22Rv1 (cell line): Measurements from ENCODE around the gene FAM89A.
"Not testable (repeated sequence)": the region's sequence is repeated elsewhere in the genome, so short reads cannot be mapped to it uniquely, and the experiment has no call there.

Experiments
- H3K27ac ChIP-seq: fragments of 450-650 bp; 2 replicates; pipeline ENCODE4 v1.5.1; 2017
- ZFX ChIP-seq: fragments of 450-650 bp; IDR thresholded peaks from 2 replicates; pipeline ENCODE4 v1.6.1; 2017; ENCODE audit warnings: antibody characterized with exemption, borderline replicate concordance
- TF ChIP-seq, protein P1 (sequence below): fragments of 450-650 bp; IDR thresholded peaks from 2 replicates; pipeline ENCODE4 v1.5.1; 2017; ENCODE audit warnings: mild to moderate bottlenecking

The FAM89A gene

DNA sequence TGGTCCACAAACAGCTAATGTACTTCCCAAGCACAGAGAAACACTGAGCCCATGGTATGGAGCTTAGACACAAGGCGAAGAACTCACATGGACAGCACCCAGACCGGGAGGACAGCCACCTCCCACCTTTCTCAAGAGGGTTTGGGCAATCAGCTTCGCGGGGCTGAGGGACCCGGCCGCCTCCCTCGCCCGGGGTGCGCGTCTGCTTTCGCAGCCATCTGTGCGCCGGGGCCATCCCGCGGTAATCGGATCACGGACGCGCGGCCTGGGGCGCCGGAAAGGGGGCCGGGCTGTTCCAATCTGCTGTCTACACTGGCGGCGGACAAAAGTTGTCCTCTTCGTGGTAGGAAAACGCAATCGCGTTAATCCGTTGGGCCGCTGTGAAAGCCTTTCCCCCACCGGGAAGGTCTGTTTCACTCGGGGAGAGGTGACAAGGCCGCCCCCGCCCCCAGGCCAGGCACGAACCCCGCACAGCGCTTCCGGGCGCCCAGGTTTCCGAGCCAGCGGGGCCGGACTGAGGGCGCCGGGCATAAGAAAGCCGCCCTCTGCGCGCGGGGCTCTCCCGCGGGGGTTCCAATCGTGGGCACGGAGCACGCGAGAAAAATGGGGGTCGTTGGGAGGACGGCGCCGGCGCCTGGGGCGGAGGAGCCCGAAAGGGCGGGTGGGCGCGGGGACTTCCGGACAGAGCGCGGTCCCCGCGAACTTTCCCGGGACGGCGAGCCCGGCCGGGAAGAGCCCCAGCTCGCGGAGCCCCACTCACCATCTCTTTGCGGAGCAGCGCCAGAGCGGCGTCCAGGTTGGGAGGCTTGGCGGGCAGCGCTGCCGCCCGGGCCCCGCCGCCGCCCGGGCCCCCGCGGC, 664 bp downstream of the FAM89A start:
- no peak overlapping the region for H3K27ac ChIP-seq
- TF ChIP-seq ZFX, result no peak
- TF ChIP-seq, protein P1, sequence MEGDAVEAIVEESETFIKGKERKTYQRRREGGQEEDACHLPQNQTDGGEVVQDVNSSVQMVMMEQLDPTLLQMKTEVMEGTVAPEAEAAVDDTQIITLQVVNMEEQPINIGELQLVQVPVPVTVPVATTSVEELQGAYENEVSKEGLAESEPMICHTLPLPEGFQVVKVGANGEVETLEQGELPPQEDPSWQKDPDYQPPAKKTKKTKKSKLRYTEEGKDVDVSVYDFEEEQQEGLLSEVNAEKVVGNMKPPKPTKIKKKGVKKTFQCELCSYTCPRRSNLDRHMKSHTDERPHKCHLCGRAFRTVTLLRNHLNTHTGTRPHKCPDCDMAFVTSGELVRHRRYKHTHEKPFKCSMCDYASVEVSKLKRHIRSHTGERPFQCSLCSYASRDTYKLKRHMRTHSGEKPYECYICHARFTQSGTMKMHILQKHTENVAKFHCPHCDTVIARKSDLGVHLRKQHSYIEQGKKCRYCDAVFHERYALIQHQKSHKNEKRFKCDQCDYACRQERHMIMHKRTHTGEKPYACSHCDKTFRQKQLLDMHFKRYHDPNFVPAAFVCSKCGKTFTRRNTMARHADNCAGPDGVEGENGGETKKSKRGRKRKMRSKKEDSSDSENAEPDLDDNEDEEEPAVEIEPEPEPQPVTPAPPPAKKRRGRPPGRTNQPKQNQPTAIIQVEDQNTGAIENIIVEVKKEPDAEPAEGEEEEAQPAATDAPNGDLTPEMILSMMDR, result no peak

DNA sequence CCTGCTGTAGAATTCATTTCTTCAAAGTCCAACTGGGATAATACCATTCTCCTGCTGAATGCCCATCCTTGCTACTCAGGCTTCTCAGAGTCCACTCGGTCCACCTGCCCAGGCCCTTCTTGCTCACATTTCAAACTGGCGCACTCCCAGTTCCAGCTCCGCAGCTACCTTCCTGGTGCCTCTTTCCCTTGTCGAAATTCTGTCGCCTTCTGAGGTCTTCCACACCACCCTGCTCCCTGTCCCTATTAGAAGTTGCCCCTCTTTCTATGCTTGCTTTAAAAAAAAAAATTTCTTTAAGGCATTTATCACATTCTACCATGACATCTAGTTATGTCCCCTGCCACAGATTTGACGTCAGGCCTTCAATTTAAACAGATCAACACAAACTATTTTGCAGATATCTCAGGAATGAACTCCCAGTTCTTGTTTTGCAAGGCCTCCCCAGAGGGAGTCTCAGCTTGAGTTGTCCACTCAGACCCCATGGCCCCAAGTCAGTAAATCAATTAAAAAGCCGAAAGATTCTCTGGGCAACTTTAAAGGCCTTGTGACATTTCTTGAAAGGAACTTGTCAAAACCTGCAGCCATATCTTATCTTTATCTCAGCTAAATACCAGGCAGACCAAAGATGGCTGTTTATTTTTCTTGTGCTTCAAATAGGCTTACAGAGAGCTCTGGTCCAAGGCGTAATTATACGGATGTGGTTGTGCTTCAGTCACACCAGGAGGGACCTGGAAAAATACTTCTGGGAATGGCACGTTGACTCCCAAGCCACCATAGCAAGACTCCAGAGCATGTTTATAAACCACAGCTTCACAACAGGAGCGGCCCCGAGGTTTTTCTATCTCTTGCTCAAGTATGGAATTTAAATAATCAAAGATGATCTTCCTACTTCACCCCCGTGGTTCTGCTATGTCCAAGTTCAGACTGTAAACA, 2.2 kb downstream of the FAM89A start:
- TF ChIP-seq, protein P1, result no peak
- TF ChIP-seq ZFX, result no peak
- H3K27ac ChIP-seq, result no peak overlapping the region

DNA sequence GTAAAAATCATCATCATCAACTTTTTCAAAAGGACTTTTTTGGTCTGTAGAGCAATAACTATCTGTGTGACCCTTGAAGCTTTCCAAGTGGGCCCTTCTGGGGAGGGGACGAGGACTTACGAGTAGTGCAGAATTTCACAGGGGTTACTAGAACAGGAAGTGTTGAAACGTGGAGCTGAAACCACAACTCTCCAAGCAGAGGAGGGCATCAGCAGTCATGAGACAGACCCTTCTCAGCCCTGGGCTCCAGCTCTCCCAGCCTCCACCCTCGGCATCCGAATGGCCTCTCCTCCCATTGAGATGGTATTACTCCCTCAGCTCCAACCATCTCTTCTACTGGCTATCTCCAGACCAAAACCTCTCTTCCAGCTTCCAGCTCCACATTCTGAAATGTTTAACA, 3.6 kb downstream of the FAM89A start:
- no peak for TF ChIP-seq ZFX
- TF ChIP-seq, protein P1, result no peak

DNA sequence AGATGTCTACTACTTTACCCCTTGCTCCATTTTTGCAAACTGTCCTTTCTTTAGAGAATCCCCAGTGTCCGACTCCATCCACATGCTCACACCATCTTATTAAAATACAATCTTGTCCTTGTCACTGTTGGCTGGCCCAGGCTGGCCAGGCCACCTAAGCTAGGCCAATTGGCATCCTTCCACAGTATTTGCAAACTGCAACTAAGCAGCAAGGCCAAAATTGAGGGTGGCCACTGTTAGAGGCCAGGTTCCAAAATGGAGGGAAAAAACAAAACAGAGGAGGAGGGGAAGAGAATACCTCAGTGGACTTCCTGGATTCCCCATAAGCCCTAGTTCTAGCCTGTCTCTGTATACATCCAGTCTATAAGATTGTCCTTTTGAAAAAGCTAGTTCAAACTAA, 4.3 kb downstream of the FAM89A start:
- no peak overlapping the region for H3K27ac ChIP-seq
- TF ChIP-seq, protein P1, result no peak
- no peak for TF ChIP-seq ZFX

More for the DNA sequence above, 3.6 kb downstream of the FAM89A start:
- no peak overlapping the region for H3K27ac ChIP-seq

DNA sequence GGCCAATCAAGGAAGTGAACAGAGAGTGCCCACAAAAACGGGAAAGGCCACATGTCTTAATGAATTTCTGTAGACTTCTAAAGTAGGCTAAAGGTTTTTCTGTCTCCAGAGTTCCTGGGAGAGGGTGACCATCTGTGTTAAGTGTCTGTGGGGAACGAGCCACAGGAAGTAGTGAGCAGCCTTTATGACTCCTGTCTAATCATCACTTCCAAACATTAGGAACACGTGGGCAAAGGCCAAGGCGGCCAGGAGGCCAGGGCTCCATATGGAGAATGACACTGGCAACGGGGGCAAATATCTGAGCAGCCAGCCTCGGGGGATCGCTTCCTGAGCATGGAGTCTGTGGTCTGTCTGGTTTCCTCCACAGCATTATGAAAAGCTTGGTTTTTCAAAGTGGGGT, 7.1 kb downstream of the FAM89A start:
- no peak for TF ChIP-seq ZFX
- TF ChIP-seq, protein P1, result no peak
- no peak overlapping the region for H3K27ac ChIP-seq

DNA sequence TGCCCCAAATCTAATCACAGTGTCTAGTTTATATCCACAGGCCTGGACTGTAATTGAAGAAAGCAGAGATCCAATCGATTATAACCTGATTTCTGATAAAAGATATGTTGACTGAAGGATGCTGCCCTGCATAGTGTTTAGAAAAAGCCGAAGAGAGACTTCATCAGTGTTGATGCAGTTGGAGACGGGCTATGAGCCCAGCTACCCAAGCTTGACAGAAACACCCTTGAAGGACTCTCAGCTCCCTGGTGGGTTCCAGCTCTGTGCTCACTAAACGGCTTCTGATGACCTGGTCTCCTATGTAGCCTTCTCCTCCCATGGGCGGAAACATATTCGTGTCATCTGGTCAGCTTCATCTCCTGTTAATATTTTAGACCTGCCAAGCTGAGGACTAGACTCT, 10.2 kb downstream of the FAM89A start:
- TF ChIP-seq ZFX, result no peak
- TF ChIP-seq, protein P1, result no peak
- no peak overlapping the region for H3K27ac ChIP-seq

DNA sequence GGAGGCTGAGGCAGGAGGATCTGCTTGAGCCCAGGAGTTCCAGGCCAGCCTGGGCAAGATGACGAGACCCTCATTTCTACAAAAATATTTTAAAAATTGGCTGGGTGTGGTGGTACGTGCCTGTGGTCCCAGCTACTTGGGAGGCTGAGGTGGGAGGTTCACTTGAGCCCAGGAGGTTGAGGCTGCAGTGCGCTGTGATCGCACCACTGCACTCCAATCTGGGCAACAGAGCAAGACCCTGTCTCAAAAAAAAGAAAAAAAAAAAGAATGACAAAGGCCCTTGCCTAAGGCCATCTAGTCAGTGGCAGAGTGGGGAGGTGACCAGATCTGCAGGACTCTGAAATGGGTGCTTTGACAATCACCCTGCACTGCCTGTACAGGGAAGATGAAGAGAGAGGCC, 10.8 kb downstream of the FAM89A start:
- H3K27ac ChIP-seq, result not testable (repeated sequence)
